ENCODE measurements around the gene CXCL14. TPM values are rescaled to one million over a fixed set of nuclear protein-coding genes. Genes with fewer than 3 reads are reported as not detected.

CXCL14 gene
- total and polyA plus RNA-seq, 2 experiments from 2014 or later = 1.7 TPM; not detected in 1

- H4K20me1 ChIP-seq (replicated peaks; ENCODE audit: insufficient read depth) = no peaks in the 10 kb centered on the region
- no peaks in the 10 kb centered on the region for H3K79me2 ChIP-seq (replicated peaks; ENCODE audit: insufficient read depth)
- ATAC-seq = no peak
- TF ChIP-seq STAT1 (IDR thresholded peaks at IDR 0.05; ENCODE audit: unreplicated experiment) (no peak), ZNF462 (CRISPR knock-in tag; IDR thresholded peaks at IDR 0.05) (no peak), CTCF (conservative IDR thresholded peaks at IDR 0.05; ENCODE audit: low read depth in 2 of 2) (no peak), ZNF114 (CRISPR knock-in tag; IDR thresholded peaks at IDR 0.05) (no peak), JUNB (IDR thresholded peaks at IDR 0.05; ENCODE audit: unreplicated experiment) (no peak), EZH2phosphoT487 (IDR thresholded peaks at IDR 0.05; ENCODE audit: unreplicated experiment) (no peak), CREB1 (CRISPR knock-in tag; IDR thresholded peaks at IDR 0.05; ENCODE audit: low read depth) (no peak), POLR2AphosphoS5 (IDR thresholded peaks at IDR 0.05; ENCODE audit: low read depth) (no peak), ETS1 (IDR thresholded peaks at IDR 0.05) (no peak)
- no peak for DNase-seq (ENCODE audit: low spot score)
- no peaks in the 10 kb centered on the region for H3K27me3 ChIP-seq (ENCODE audit: insufficient read depth)
- Mint-ChIP-seq H3K27ac (no peak overlapping the region), H3K9me3 (no peaks in the 10 kb centered on the region), H3K4me3 (no peak overlapping the region), H3K36me3 (ENCODE audit: low read depth) (no peaks in the 10 kb centered on the region), H3K4me1 (peaks cover 3% of the 10 kb centered on the region; the same call in 1 of the 3 replicates), H3K27me3 (ENCODE audit: insufficient read depth, low read depth, poor library complexity) (peaks cover 5% of the 10 kb centered on the region)
- H2AFZ ChIP-seq = no peak overlapping the region
- 0 out of 2 replicates have a peak, but pooled peaks cover 6% of the 10 kb centered on the region for H3K9me2 ChIP-seq (ENCODE audit: insufficient read depth)
- no peaks in the 10 kb centered on the region for H3K36me3 ChIP-seq (ENCODE audit: insufficient read depth)
- no peak overlapping the region for H3K4me3 ChIP-seq
- no peaks in the 10 kb centered on the region for H3K4me1 ChIP-seq (ENCODE audit: insufficient read depth)
- H3F3A ChIP-seq (replicated peaks; ENCODE audit: low read depth) = no peaks in the 10 kb centered on the region
- H3K4me2 ChIP-seq = no peak overlapping the region
- no peak overlapping the region for H3K27ac ChIP-seq (ENCODE audit: low read depth)
These were observed 25.3 kb upstream of the CXCL14 start for GRCh38 chr5:135604056-135604455.
